ENCODE data around the gene FAM98C. TPM values are rescaled to one million over a fixed set of nuclear protein-coding genes. Genes with fewer than 3 reads are reported as not detected.

Gene FAM98C
- total and polyA plus RNA-seq, 3 experiments from 2014 or later = 16.8 to 25.2 (median 17.8) TPM

DNA sequence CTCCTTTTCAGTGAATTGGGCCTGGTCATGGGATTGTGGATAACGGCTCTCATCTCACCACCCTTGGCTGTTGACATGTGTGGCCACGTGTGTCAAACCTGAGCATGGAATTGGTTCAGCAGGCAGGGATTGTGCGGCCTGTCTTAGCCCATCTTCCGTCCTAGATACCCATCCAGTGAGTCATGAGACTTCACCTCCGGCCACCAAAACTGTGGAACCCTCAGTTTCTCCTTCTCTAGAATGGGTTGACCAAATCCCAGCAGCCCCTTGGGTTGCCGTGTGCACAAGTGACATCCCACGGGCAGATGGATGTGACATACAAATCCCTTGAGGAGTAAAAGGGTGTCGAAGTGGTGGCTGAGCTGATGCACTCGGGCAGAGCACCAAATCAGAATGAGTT lies 21.8 kb upstream of the FAM98C start:
- Histone ChIP-seq H3K36me3 (ENCODE audit: insufficient read depth, low read length) (peaks cover 52% of the 10 kb centered on the region), H3K27me3 (ENCODE audit: insufficient read depth, low read length, poor library complexity, severe bottlenecking) (no peaks in the 10 kb centered on the region), H3K4me3 (ENCODE audit: low read length) (no peak overlapping the region), H3K4me1 (ENCODE audit: insufficient read depth, low read length) (peaks cover 10% of the 10 kb centered on the region), H3K9me3 (ENCODE audit: low read length) (no peaks in the 10 kb centered on the region), H3K27ac (ENCODE audit: low read depth, low read length) (no peak overlapping the region)
- H3K36me3 Mint-ChIP-seq = peaks cover 17 to 69% (median 25%) of the 10 kb centered on the region in 3 donors
- no peak for DNase-seq
- no peak overlapping the region for H3K27ac Mint-ChIP-seq
- no peak overlapping the region for H3K4me3 Mint-ChIP-seq
- H3K9me3 Mint-ChIP-seq = no peaks in the 10 kb centered on the region
- peaks cover 8 to 16% (median 11%) of the 10 kb centered on the region in 3 donors for H3K4me1 Mint-ChIP-seq
- ChIA-PET CTCF (interaction anchor here (0.7 to 1.6 kb wide), 2 partner anchors 22 to 45 kb away, joined by 3 to 4 read pairs; partner anchors contain the start of genes CATSPERG and FAM98C), POLR2A (interaction anchor here (0.6 kb wide), 1 partner anchor 460 kb away, joined by 3 read pairs; no protein-coding TSS in a partner anchor)
- H3K27me3 Mint-ChIP-seq = no peaks in the 10 kb centered on the region

DNA sequence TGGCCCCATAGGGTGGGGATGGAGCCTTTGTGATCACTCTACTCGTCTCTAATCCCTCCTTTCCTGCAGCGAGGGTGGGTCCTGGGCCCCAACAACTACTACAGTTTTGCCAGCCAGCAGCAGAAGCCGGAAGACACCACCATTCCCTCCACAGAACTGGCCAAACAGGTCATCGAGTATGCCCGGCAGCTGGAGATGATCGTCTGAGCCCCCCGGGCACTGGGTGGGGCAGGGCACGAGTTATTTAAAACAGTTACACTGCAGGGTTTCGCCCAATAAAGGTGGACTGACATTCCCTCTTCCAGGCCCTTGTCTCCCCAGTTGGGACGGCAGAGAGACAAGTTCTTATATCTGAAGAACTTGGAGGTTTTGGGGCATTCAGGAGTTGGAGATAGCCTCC lies 19.7 kb upstream of the FAM98C start:
- Histone ChIP-seq H3K9me3 (ENCODE audit: low read length) (no peaks in the 10 kb centered on the region), H3K27me3 (ENCODE audit: insufficient read depth, low read length, poor library complexity, severe bottlenecking) (no peaks in the 10 kb centered on the region), H3K36me3 (ENCODE audit: insufficient read depth, low read length) (peaks cover 41% of the 10 kb centered on the region), H3K4me1 (ENCODE audit: insufficient read depth, low read length) (peaks cover 15% of the 10 kb centered on the region), H3K4me3 (ENCODE audit: low read length) (no peak overlapping the region), H3K27ac (ENCODE audit: low read depth, low read length) (no peak overlapping the region)
- peaks cover 10 to 20% (median 12%) of the 10 kb centered on the region in 3 donors for H3K4me1 Mint-ChIP-seq
- H3K9me3 Mint-ChIP-seq = no peaks in the 10 kb centered on the region
- CTCF ChIA-PET = no interaction called here
- H3K27me3 Mint-ChIP-seq = peaks cover 2 to 8% of the 10 kb centered on the region in 2 donors
- no peak overlapping the region for H3K27ac Mint-ChIP-seq
- POLR2A ChIA-PET = no interaction called here
- H3K4me3 Mint-ChIP-seq = peak overlapping the region in 1 of 7 donors; percentile 58
- peaks cover 17 to 61% (median 25%) of the 10 kb centered on the region in 3 donors for H3K36me3 Mint-ChIP-seq
- DNase-seq = no peak

DNA sequence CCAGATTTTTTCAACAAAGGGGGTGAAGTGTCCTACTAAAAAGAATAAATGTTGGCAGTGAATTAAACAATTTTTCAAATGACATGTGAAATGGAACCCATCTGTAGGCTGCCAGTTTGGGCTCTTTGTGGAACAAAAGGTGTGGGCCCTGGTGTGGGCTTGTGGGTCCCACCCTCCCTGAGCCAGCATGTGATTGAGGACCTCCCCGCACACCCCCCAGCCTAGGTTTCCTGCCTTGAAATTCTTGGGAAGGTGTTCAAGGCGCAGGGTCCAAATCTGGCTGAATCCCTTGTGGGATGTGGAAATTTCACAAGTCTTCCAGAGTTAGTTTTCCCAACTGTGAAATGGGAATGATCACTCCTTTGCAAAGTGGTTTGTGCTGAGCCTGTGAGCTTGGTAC lies 19.1 kb upstream of the FAM98C start:
- peaks cover 17% of the 10 kb centered on the region for H3K4me1 ChIP-seq (ENCODE audit: insufficient read depth, low read length)
- Mint-ChIP-seq H3K9me3 (no peaks in the 10 kb centered on the region), H3K27me3 (peaks cover 2 to 9% of the 10 kb centered on the region in 2 donors), H3K36me3 (peaks cover 17 to 61% (median 25%) of the 10 kb centered on the region in 3 donors), H3K27ac (no peak overlapping the region), H3K4me1 (peaks cover 12 to 22% (median 14%) of the 10 kb centered on the region in 3 donors), H3K4me3 (peak overlapping the region in 1 of 7 donors; percentile 58)
- H3K36me3 ChIP-seq (ENCODE audit: insufficient read depth, low read length) = peaks cover 40% of the 10 kb centered on the region
- ChIA-PET CTCF (interaction anchor here (1.1 kb wide), 1 partner anchor 19 kb away, joined by 3 read pairs; the partner anchor contains the start of gene FAM98C), POLR2A (interaction anchor here (0.8 kb wide), 1 partner anchor 9 kb away, joined by 3 read pairs; the partner anchor contains the start of gene PSMD8)
- no peaks in the 10 kb centered on the region for H3K27me3 ChIP-seq (ENCODE audit: insufficient read depth, low read length, poor library complexity, severe bottlenecking)
- H3K4me3 ChIP-seq (ENCODE audit: low read length) = no peak overlapping the region
- no peak for DNase-seq
- no peak overlapping the region for H3K27ac ChIP-seq (ENCODE audit: low read depth, low read length)
- no peaks in the 10 kb centered on the region for H3K9me3 ChIP-seq (ENCODE audit: low read length)

DNA sequence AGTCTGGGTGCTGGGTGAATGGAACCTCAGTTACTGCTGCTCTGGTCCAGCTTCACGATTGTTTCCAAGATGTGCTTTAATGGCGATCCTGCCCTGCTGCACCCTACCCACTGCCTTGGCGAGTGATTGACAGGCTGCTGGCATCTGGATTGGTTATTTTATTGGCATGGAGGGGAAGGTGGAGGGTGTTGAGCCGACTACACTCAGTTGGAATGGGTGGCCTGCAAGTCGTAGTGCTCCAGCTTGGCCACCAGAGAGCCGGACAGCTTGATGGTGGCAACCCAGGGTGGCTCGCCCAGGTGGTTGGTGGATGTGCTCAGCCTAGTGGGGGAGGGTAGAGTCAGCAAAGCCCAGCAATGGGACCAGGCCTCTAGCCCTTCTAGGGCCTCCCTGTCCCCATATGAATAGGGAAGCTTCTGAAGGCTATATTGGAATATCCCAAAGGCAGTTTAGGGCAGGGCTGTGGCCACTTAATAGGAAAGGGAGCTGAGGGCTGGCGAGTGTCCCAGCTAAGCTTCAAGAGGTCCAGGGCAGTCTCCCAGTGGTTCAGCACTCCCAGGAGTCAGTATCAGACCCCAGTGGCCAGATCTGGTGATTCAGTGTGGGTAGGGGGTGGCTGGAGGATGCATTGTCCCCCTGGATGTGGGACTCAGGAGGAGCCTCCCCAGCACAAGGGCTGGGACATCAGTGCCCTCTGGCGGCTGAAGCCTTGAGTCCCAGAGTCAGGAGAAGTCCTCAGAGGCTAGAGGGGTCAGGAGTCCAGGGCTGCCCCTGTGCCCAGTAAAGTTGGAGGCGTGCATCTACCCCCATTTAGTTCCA lies 18.5 kb upstream of the FAM98C start:
- H3K36me3 ChIP-seq (ENCODE audit: insufficient read depth, low read length) = peaks cover 33% of the 10 kb centered on the region
- H3K4me1 ChIP-seq (ENCODE audit: insufficient read depth, low read length) = peaks cover 24% of the 10 kb centered on the region
- Mint-ChIP-seq H3K4me1 (peaks cover 14 to 25% (median 14%) of the 10 kb centered on the region in 3 donors), H3K36me3 (peaks cover 16 to 55% (median 24%) of the 10 kb centered on the region in 3 donors), H3K4me3 (peak overlapping the region in 1 of 7 donors; percentile 61), H3K27ac (peak overlapping the region in 1 of 8 donors; percentile 30), H3K9me3 (no peaks in the 10 kb centered on the region), H3K27me3 (peaks cover 2 to 9% of the 10 kb centered on the region in 2 donors)
- H3K9me3 ChIP-seq (ENCODE audit: low read length) = no peaks in the 10 kb centered on the region
- H3K27me3 ChIP-seq (ENCODE audit: insufficient read depth, low read length, poor library complexity, severe bottlenecking) = no peaks in the 10 kb centered on the region
- DNase-seq = no peak
- no peak overlapping the region for H3K4me3 ChIP-seq (ENCODE audit: low read length)
- no peak overlapping the region for H3K27ac ChIP-seq (ENCODE audit: low read depth, low read length)
- POLR2A ChIA-PET = interaction anchor here (0.8 kb wide), 1 partner anchor 10 kb away, joined by 3 read pairs; the partner anchor contains the start of gene PSMD8
- CTCF ChIA-PET = interaction anchor here (1.1 kb wide), 1 partner anchor 18 kb away, joined by 3 read pairs; the partner anchor contains the start of gene FAM98C

DNA sequence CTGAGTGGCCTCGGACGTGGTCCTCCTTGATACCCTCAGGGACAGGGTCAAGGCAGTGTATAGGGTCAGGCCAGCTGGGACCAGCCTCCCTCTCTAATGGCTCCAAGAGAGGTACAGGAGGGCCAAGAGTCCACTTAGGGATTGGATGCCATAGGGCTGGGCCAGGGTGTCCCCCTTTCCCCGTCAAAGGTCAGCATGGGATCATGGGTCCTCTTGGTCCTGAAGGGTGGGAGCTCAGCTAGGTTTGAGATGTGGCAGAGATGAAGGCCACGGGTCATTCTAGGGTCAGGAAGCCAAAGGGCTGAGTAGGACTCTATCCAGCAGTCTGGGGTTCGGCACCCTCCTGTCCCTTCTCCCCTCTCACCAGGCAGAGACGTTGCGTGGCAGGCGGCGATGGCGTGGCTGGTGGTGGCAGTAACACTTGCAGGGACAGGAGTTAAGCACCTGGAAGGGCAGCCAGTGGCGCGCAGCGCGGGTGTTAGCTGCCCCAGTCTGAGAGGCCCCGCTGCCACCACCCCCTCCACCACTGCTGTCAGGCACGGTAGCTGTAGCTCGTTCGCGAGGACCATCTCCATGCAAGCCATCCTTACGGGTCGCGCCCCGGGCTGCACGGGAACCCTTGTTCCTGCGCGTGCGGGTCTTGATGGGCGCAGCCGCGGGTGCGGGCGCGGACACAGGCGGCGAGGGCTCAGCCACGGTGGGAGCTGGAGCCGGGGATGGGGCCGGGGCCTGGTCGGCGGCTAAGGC lies 17.7 kb upstream of the FAM98C start:
- Mint-ChIP-seq H3K4me1 (peaks cover 16 to 28% (median 17%) of the 10 kb centered on the region in 3 donors), H3K4me3 (peak overlapping the region in 1 of 7 donors; percentile 12), H3K27me3 (peaks cover 2 to 9% of the 10 kb centered on the region in 2 donors), H3K9me3 (no peaks in the 10 kb centered on the region), H3K36me3 (peaks cover 13 to 47% (median 20%) of the 10 kb centered on the region in 3 donors), H3K27ac (peak overlapping the region in 2 of 8 donors; percentile 1 to 30)
- no peak for DNase-seq
- Histone ChIP-seq H3K4me3 (ENCODE audit: low read length) (no peak overlapping the region), H3K9me3 (ENCODE audit: low read length) (no peaks in the 10 kb centered on the region), H3K36me3 (ENCODE audit: insufficient read depth, low read length) (peaks cover 27% of the 10 kb centered on the region), H3K27me3 (ENCODE audit: insufficient read depth, low read length, poor library complexity, severe bottlenecking) (no peaks in the 10 kb centered on the region), H3K27ac (ENCODE audit: low read depth, low read length) (no peak overlapping the region), H3K4me1 (ENCODE audit: insufficient read depth, low read length) (peaks cover 24% of the 10 kb centered on the region)
- ChIA-PET CTCF (no interaction called here), POLR2A (interaction anchor here (0.5 kb wide), 1 partner anchor 142 kb away, joined by 6 read pairs; no protein-coding TSS in a partner anchor)

DNA sequence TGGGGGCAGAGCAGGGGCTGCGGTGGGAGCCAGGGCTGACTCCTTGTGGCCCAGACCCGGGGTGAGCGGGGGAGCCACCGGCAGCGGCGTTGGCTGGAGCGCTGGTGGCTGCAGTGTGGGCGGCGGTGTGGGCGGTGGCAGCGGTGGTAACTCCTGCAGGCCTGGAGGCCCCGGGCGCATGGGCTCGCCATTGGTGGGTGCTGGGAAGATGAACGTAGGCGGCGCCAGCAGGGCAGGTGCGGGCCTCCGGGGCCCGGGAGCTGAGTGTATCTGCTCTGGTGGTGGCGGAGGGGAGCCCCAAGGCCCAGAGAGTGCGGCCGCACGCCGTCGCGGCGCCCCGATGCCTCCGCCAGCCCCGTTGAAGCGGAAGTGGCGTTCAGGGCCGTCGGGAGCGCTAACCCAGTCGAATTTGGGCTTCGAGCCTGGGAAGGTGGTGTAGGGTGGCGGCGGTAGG lies 17.1 kb upstream of the FAM98C start:
- H3K27ac Mint-ChIP-seq = no peak overlapping the region
- peaks cover 3 to 9% of the 10 kb centered on the region in 2 donors for H3K27me3 Mint-ChIP-seq
- no peaks in the 10 kb centered on the region for H3K9me3 Mint-ChIP-seq
- POLR2A ChIA-PET = interaction anchor here (0.5 kb wide), 1 partner anchor 143 kb away, joined by 6 read pairs; no protein-coding TSS in a partner anchor
- no peak for DNase-seq
- no peak overlapping the region for H3K27ac ChIP-seq (ENCODE audit: low read depth, low read length)
- H3K4me1 Mint-ChIP-seq = peaks cover 17 to 28% (median 19%) of the 10 kb centered on the region in 3 donors
- peaks cover 22% of the 10 kb centered on the region for H3K36me3 ChIP-seq (ENCODE audit: insufficient read depth, low read length)
- H3K4me3 Mint-ChIP-seq = peak overlapping the region in 1 of 7 donors; percentile 40
- CTCF ChIA-PET = no interaction called here
- H3K27me3 ChIP-seq (ENCODE audit: insufficient read depth, low read length, poor library complexity, severe bottlenecking) = no peaks in the 10 kb centered on the region
- peaks cover 24% of the 10 kb centered on the region for H3K4me1 ChIP-seq (ENCODE audit: insufficient read depth, low read length)
- H3K36me3 Mint-ChIP-seq = peaks cover 13 to 41% (median 18%) of the 10 kb centered on the region in 3 donors
- no peaks in the 10 kb centered on the region for H3K9me3 ChIP-seq (ENCODE audit: low read length)
- no peak overlapping the region for H3K4me3 ChIP-seq (ENCODE audit: low read length)

DNA sequence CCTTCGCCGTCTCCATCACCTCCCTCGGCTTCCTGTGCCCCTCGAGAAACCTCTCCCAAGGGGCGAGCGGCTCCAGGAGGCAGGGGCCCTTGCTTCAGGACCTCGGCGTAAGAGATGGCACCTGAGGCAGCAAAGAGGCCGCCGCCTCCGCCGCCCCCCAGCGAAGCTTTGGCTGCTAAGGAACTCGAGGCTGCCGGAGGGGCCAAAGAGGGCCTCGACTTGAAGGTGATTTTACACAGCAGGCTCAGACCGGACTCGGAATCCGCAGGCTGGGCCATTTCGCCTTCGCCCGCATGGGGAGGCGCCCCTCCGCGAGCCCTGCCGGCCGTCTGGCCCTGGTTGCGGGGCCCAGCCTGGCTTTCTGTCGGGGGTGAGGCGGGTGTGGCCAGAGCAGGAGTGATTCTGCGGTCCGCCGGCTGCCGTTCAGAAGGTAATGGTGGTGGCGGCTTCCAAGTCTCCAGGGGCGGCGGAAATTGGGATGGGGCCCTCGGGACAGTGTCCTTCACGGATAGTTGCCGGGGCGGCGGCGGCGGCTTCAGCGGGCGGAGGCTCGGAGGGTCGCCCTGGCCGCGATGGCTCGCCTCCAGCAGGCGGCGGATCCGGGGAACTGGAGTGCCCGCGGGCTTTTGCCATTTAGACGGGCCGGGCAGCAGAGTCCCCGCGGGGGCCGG lies 16.5 kb upstream of the FAM98C start:
- H3K9me3 ChIP-seq (ENCODE audit: low read length) = no peaks in the 10 kb centered on the region
- no peaks in the 10 kb centered on the region for H3K27me3 ChIP-seq (ENCODE audit: insufficient read depth, low read length, poor library complexity, severe bottlenecking)
- Mint-ChIP-seq H3K9me3 (no peaks in the 10 kb centered on the region), H3K4me3 (no peak overlapping the region), H3K27ac (no peak overlapping the region), H3K36me3 (peaks cover 12 to 35% (median 17%) of the 10 kb centered on the region in 3 donors), H3K27me3 (peaks cover 4 to 9% of the 10 kb centered on the region in 2 donors), H3K4me1 (peaks cover 17 to 28% (median 19%) of the 10 kb centered on the region in 3 donors)
- POLR2A ChIA-PET = no interaction called here
- peaks cover 16% of the 10 kb centered on the region for H3K36me3 ChIP-seq (ENCODE audit: insufficient read depth, low read length)
- H3K4me1 ChIP-seq (ENCODE audit: insufficient read depth, low read length) = peaks cover 24% of the 10 kb centered on the region
- CTCF ChIA-PET = interaction anchor here (3.8 kb wide), 1 partner anchor 12 kb away, joined by 15 read pairs; the partner anchor contains the start of gene PSMD8
- H3K27ac ChIP-seq (ENCODE audit: low read depth, low read length) = no peak overlapping the region
- DNase-seq = no peak
- H3K4me3 ChIP-seq (ENCODE audit: low read length) = no peak overlapping the region
